K562 (cell line): ENCODE results near the gene ZAP70. TPM values are rescaled to one million over a fixed set of nuclear protein-coding genes. Genes with fewer than 3 reads are reported as not detected.

ENCODE experiments used
- ATAC-seq: fragments of 200-7000 bp; cut with Tn5 transposase; 3 replicates; pipeline ENCODE4 v1.9.1; 2020; ENCODE audit warnings: moderate library complexity
- BruUV-seq: library from RNA; stranded (reverse); fragments of 400-500 nt; replicated peaks from 2 replicates; lab custom pipeline; 2021; lab: Mats Ljungman, UMichigan
- CTCF ChIA-PET: fragments of 300-600 bp; formaldehyde crosslinking; extraction: SDS; loops from one replicate; lab custom pipeline; 2021; ENCODE audit warnings: low intra/inter-chr PET ratio; lab: Yijun Ruan, JAX
- POLR2A ChIA-PET: fragments of 300-600, 350-650 bp; sonication (Branson Sonifier 250); formaldehyde crosslinking; extraction: SDS; loops from one replicate; lab custom pipeline; 2021; ENCODE audit warnings: antibody characterized with exemption, inconsistent platforms; lab: Yijun Ruan, JAX
- DNase-seq, 4 experiments: peaks; one replicate each; pipeline versions ENCODE4 v3.0.0 to v3.0.0-alpha.2; 2011 to 2018; ENCODE audit warnings: low spot score in 3 of 4, mixed read lengths in 3 of 4; ENCODE audit errors: extremely low read depth in 1 of 4
- FAIRE-seq: peaks from 2 replicates; lab custom pipeline; 2011; peaks lifted over from hg19 to GRCh38; lab: Jason Lieb, UNC
- H2AFZ ChIP-seq: 2 replicates; pipeline ENCODE4 v1.6.0; 2011; ENCODE audit warnings: low read depth, low read length, control low read depth, inconsistent platforms
- H3K27ac ChIP-seq: fragments of 200-600 bp; 3 replicates; pipeline ENCODE4 v1.8.0; 2011; ENCODE audit warnings: low read depth, mild to moderate bottlenecking, control low read depth, inconsistent platforms, low read length, moderate library complexity, mixed read lengths; ENCODE audit errors: extremely low read depth
- H3K27me3 ChIP-seq, 2 experiments: fragments of 300-600 bp in 1 of 2; 2 replicates in 1 of 2; 3 replicates in 1 of 2; pipeline versions ENCODE4 v1.6.0 to v1.8.0; 2011; ENCODE audit warnings: inconsistent platforms in 2 of 2, low read length in 2 of 2, mild to moderate bottlenecking in 1 of 2, mixed read lengths in 1 of 2, moderate library complexity in 1 of 2; ENCODE audit not compliant: control insufficient read depth in 2 of 2, insufficient read depth in 2 of 2
- H3K36me3 ChIP-seq: fragments of 300-600 bp; 3 replicates; pipeline ENCODE4 v1.8.0; 2011; ENCODE audit warnings: mild to moderate bottlenecking, low read length, inconsistent platforms; ENCODE audit not compliant: control insufficient read depth, insufficient read depth
- H3K4me1 ChIP-seq, 2 experiments: fragments of 200-600 bp in 1 of 2; replicated peaks in 1 of 2; 2 replicates in 1 of 2; 3 replicates in 1 of 2; pipeline versions ENCODE4 v1.5.1 to v1.8.0; 2011; ENCODE audit warnings: inconsistent platforms in 2 of 2, low read length in 2 of 2, mild to moderate bottlenecking in 1 of 2, mixed read lengths in 1 of 2, moderate library complexity in 1 of 2; ENCODE audit not compliant: control insufficient read depth in 2 of 2, insufficient read depth in 2 of 2
- H3K4me2 ChIP-seq: 2 replicates; pipeline ENCODE4 v1.6.1; 2011; ENCODE audit warnings: low read length, control low read depth, inconsistent platforms, mixed read lengths; ENCODE audit not compliant: insufficient read depth
- H3K4me3 ChIP-seq: fragments of 200-600 bp; sonication (generic), shearing (Covaris generic); 2 replicates; pipeline ENCODE4 v1.5.1; 2016; ENCODE audit warnings: control low read depth, inconsistent platforms
- H3K79me2 ChIP-seq: fragments of 200-600 bp; 3 replicates; pipeline ENCODE4 v1.8.0; 2011; ENCODE audit warnings: low read length, inconsistent platforms; ENCODE audit not compliant: control insufficient read depth, insufficient read depth
- H3K9ac ChIP-seq, 2 experiments: 2 replicates each; pipeline versions ENCODE4 v1.6.0 to v1.6.1; 2011; ENCODE audit warnings: low read depth in 2 of 2, low read length in 2 of 2, control low read depth in 1 of 2, inconsistent platforms in 1 of 2, mild to moderate bottlenecking in 1 of 2, mixed read lengths in 1 of 2; ENCODE audit not compliant: insufficient read depth in 1 of 2
- H3K9me1 ChIP-seq: one replicate; pipeline ENCODE4 v1.6.0; 2011; ENCODE audit warnings: inconsistent platforms, mild to moderate bottlenecking, low read length, moderate library complexity; ENCODE audit not compliant: control insufficient read depth, insufficient read depth
- H3K9me3 ChIP-seq: replicated peaks from 2 replicates; pipeline ENCODE4 v1.5.1; 2011; ENCODE audit warnings: low read depth, low read length, inconsistent platforms; ENCODE audit not compliant: control insufficient read depth, insufficient read depth
- H4K20me1 ChIP-seq: replicated peaks from 2 replicates; pipeline ENCODE4 v1.6.1; 2011; ENCODE audit warnings: low read length, inconsistent platforms, mixed read lengths; ENCODE audit not compliant: control insufficient read depth, insufficient read depth
- PTRF ChIP-seq: fragments of 450-650 bp; IDR thresholded peaks from 2 replicates; pipeline ENCODE4 v1.6.1; 2016; ENCODE audit warnings: mild to moderate bottlenecking, missing genetic modification characterization, missing compliant biosample characterization
- ZNF165 ChIP-seq: fragments of 250-450 bp; sonication (Bioruptor Pico); IDR thresholded peaks from 2 replicates; pipeline ENCODE4 v1.4.0; 2020; ENCODE audit warnings: borderline replicate concordance
- ZSCAN32 ChIP-seq: fragments of 450-650 bp; formaldehyde crosslinking; IDR thresholded peaks from 2 replicates; pipeline ENCODE4 v1.4.0; 2020; ENCODE audit warnings: mild to moderate bottlenecking, moderate library complexity
- WGBS: fragments of 100-300 bp; shearing (Covaris generic); methylation state at CpG from one replicate; pipeline ENCODE4 v1.1.6; 2016; ENCODE audit warnings: low coverage, mixed read lengths; ENCODE audit not compliant: insufficient coverage; ENCODE audit errors: missing lambda C conversion rate; 5-methylcytosine and 5-hydroxymethylcytosine counted together
- in situ Hi-C: fragments of 300-500 bp; cut with MboI; formaldehyde crosslinking; loops from 4 replicates; pipeline ENCODE4 v1.15.0; 2018; ENCODE audit warnings: inconsistent platforms, mixed read lengths
- intact Hi-C: fragments of 100-400 bp; cut with micrococcal nuclease; formaldehyde crosslinking; loops from 2 replicates; pipeline ENCODE4 v1.14.2; 2022
- polyA plus RNA-seq, 8 experiments: library from polyadenylated mRNA; depleted of rRNA in 4 of 8; stranded (reverse) in 5 of 8; unstranded in 3 of 8; fragments of >200 nt; fragmentation: Nextera tagmentation in 2 of 8; fragmentation: Illumina TruSeq in 1 of 8; extraction: Ambion mirVana in 2 of 8; extraction: Trizol in 1 of 8; gene quantifications; 2 replicates each; pipeline versions ENCODE4 v1.2.1 to v1.2.3, GENCODE V29; 2011 to 2014; ENCODE audit warnings: inconsistent platforms in 1 of 8, missing spikeins in 1 of 8
- total RNA-seq, 7 experiments: library from RNA; depleted of rRNA in 6 of 7; stranded (reverse); fragments of >200 nt in 6 of 7; fragmentation: Illumina TruSeq in 2 of 7; extraction: Trizol in 2 of 7; gene quantifications; 2 replicates each; pipeline versions ENCODE4 v1.2.1 to v1.2.3, GENCODE V29; 2011 to 2021; ENCODE audit warnings: low replicate concordance in 1 of 7
- TF ChIP-seq, protein P1 (sequence below): sonication (generic); formaldehyde crosslinking; IDR thresholded peaks from 2 replicates; pipeline ENCODE4 v1.5.0; 2020; ENCODE audit warnings: missing genetic modification reagents
- TF ChIP-seq, protein P2 (sequence below): sonication (generic); formaldehyde crosslinking; IDR thresholded peaks from 2 replicates; pipeline ENCODE4 v1.8.0; 2022; ENCODE audit warnings: mild to moderate bottlenecking, low read depth, missing genetic modification reagents

Gene ZAP70
- total and polyA plus RNA-seq, 9 of the 15 experiments (the other 6 are each of a cell fraction or from before 2014, with no cell fraction given): 0.06 to 0.80 (median 0.21) TPM; not detected in 1

- no peak for TF ChIP-seq PTRF
Measured at GRCh38 chr2:97699765-97700444, 13.5 kb upstream of the ZAP70 start (continued).

DNA sequence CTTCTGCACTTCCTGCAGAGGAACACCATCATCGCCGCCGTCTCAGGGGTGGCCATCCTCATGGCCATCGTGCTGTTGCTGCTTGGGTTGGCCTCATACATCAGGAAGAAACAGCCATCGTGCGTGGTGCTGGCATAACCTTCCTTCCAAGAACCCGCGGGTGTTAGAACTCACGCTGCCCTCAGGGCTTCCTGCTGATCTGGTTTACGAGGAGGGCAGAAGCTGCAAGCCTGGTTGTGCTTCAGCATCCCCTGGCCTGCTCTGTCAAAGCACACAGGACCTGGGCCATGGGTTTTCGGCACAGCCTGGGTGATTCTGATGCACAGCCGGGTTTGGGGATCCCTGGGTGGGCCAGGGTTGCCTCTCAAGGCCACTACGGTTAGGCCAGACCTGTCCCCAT, 12.2 kb upstream of the ZAP70 start:
- ATAC-seq (no peak), FAIRE-seq (no peak), DNase-seq (no peak)
- no TSS peak for BruUV-seq
- TF ChIP-seq ZNF165 (CRISPR knock-in tag) (no peak), ZSCAN32 (CRISPR knock-in tag) (no peak)
- TF ChIP-seq, protein P1, sequence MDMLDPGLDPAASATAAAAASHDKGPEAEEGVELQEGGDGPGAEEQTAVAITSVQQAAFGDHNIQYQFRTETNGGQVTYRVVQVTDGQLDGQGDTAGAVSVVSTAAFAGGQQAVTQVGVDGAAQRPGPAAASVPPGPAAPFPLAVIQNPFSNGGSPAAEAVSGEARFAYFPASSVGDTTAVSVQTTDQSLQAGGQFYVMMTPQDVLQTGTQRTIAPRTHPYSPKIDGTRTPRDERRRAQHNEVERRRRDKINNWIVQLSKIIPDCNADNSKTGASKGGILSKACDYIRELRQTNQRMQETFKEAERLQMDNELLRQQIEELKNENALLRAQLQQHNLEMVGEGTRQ (CRISPR knock-in tag): no peak
- TF ChIP-seq, protein P2, sequence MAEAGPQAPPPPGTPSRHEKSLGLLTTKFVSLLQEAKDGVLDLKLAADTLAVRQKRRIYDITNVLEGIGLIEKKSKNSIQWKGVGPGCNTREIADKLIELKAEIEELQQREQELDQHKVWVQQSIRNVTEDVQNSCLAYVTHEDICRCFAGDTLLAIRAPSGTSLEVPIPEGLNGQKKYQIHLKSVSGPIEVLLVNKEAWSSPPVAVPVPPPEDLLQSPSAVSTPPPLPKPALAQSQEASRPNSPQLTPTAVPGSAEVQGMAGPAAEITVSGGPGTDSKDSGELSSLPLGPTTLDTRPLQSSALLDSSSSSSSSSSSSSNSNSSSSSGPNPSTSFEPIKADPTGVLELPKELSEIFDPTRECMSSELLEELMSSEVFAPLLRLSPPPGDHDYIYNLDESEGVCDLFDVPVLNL (CRISPR knock-in tag): no peak
- WGBS: 49% methylated on average over 13 of the region's 13 CpGs
- Histone ChIP-seq H3K9ac (no peak overlapping the region; a peak in 1 of 4 replicates), H3K27ac (no peak overlapping the region), H3K79me2 (no peaks in the 10 kb centered on the region), H3K4me1 (peaks cover 0 to 6% of the 10 kb centered on the region in 2 experiments; a peak in 2 of 5 replicates), H3K27me3 (no peaks in the 10 kb centered on the region), H2AFZ (0 out of 2 replicates have a peak overlapping the region, but pooled peaks have one; percentile 46), H4K20me1 (no peaks in the 10 kb centered on the region), H3K9me1 (no peaks in the 10 kb centered on the region), H3K36me3 (no peaks in the 10 kb centered on the region), H3K4me2 (no peak overlapping the region), H3K4me3 (no peak overlapping the region), H3K9me3 (no peaks in the 10 kb centered on the region)
- ChIA-PET CTCF (interaction anchor here (7.4 kb wide), 1 partner anchor 110 kb away, joined by 198 read pairs; the partner anchor contains the start of gene ANKRD36B), POLR2A (interaction anchor here (1.0 to 4.4 kb wide), 2 partner anchors 13 to 37 kb away, joined by 3 to 17 read pairs; partner anchors contain the start of gene ACTR1B)
- intact Hi-C loops: loop anchor here (10.0 kb wide), 1 partner anchor 684 kb away; no protein-coding TSS in a partner anchor
- in situ Hi-C loops: loop anchor here (5.0 kb wide), 1 partner anchor 104 kb away; no protein-coding TSS in a partner anchor
